ENCODE data around the gene MOB3B. TPM values are rescaled to one million over a fixed set of nuclear protein-coding genes. Genes with fewer than 3 reads are reported as not detected.

MOB3B gene
- total RNA-seq, 1 experiment from 2014 or later: 2.6 TPM

- ChIA-PET POLR2A (ENCODE audit: unreplicated experiment) (no interaction called here), CTCF (no interaction called here)
- H3K9me3 ChIP-seq (ENCODE audit: low read length): no peaks in the 10 kb centered on the region
- intact Hi-C loops (cut with micrococcal nuclease): no loop called here
- no peaks in the 10 kb centered on the region for H3F3A ChIP-seq (ENCODE audit: low read length, unreplicated experiment)
- ATAC-seq (no peak), DNase-seq (no peak)
- no TSS peak for BruUV-seq (replicated peaks)
- no peak overlapping the region for H3K9ac ChIP-seq (ENCODE audit: low read length)
- no peaks in the 10 kb centered on the region for H3K4me1 ChIP-seq (ENCODE audit: insufficient read depth, low read length)
- H4K20me1 ChIP-seq (ENCODE audit: low read length): no peaks in the 10 kb centered on the region
- H3K4me3 ChIP-seq (ENCODE audit: low read length): no peak overlapping the region
- H3K27ac ChIP-seq (ENCODE audit: low read length): no peak overlapping the region
- TF ChIP-seq EZH2 (IDR thresholded peaks at IDR 0.05; ENCODE audit: low read length, unreplicated experiment) (no peak), EZH2phosphoT487 (IDR thresholded peaks at IDR 0.05; ENCODE audit: borderline replicate concordance, low read length) (no peak), CTCF (conservative IDR thresholded peaks at IDR 0.05; ENCODE audit: low read depth, low read length) (no peak)
- no peak overlapping the region for H3K4me2 ChIP-seq (ENCODE audit: low read length)
- no peaks in the 10 kb centered on the region for H3K9me2 ChIP-seq (replicated peaks; ENCODE audit: low read length)
- H2AFZ ChIP-seq (ENCODE audit: low read length): no peak overlapping the region
- no peaks in the 10 kb centered on the region for H3K27me3 ChIP-seq (ENCODE audit: low read length)
- no peaks in the 10 kb centered on the region for H3K79me2 ChIP-seq (ENCODE audit: low read length)
- no peaks in the 10 kb centered on the region for H3K36me3 ChIP-seq (ENCODE audit: low read depth, low read length)
Observed at GRCh38 chr9:27472195-27472594, 57.4 kb downstream of the MOB3B start.

GRCh38 chr9:27471789-27472188, 57.8 kb downstream of the MOB3B start:
- ATAC-seq: no peak

GRCh38 chr9:27471366-27471765, 58.2 kb downstream of the MOB3B start:
- Histone ChIP-seq H3K4me3 (ENCODE audit: low read length) (no peak overlapping the region), H3K9me2 (replicated peaks; ENCODE audit: low read length) (no peaks in the 10 kb centered on the region), H3K9me3 (ENCODE audit: low read length) (no peaks in the 10 kb centered on the region), H3K79me2 (ENCODE audit: low read length) (no peaks in the 10 kb centered on the region), H3K4me1 (ENCODE audit: insufficient read depth, low read length) (no peaks in the 10 kb centered on the region), H3K27ac (ENCODE audit: low read length) (no peak overlapping the region), H3K4me2 (ENCODE audit: low read length) (no peak overlapping the region), H3K36me3 (ENCODE audit: low read depth, low read length) (no peaks in the 10 kb centered on the region), H3K9ac (ENCODE audit: low read length) (no peak overlapping the region), H3F3A (ENCODE audit: low read length, unreplicated experiment) (no peaks in the 10 kb centered on the region), H4K20me1 (ENCODE audit: low read length) (no peaks in the 10 kb centered on the region), H2AFZ (ENCODE audit: low read length) (no peak overlapping the region), H3K27me3 (ENCODE audit: low read length) (no peaks in the 10 kb centered on the region)
- no peak for TF ChIP-seq EZH2 (IDR thresholded peaks at IDR 0.05; ENCODE audit: low read length, unreplicated experiment)
- no peak for TF ChIP-seq EZH2phosphoT487 (IDR thresholded peaks at IDR 0.05; ENCODE audit: borderline replicate concordance, low read length)
- TF ChIP-seq CTCF (conservative IDR thresholded peaks at IDR 0.05; ENCODE audit: low read depth, low read length): no peak
- DNase-seq (no peak), ATAC-seq (no peak)
- POLR2A ChIA-PET (ENCODE audit: unreplicated experiment): no interaction called here
- BruUV-seq (replicated peaks): no TSS peak
- intact Hi-C loops (cut with micrococcal nuclease): no loop called here
- CTCF ChIA-PET: no interaction called here

More at GRCh38 chr9:27471789-27472188, 57.8 kb downstream of the MOB3B start:
- CTCF ChIA-PET: no interaction called here
- no peaks in the 10 kb centered on the region for H3K9me3 ChIP-seq (ENCODE audit: low read length)
- no peaks in the 10 kb centered on the region for H3K79me2 ChIP-seq (ENCODE audit: low read length)
- no peaks in the 10 kb centered on the region for H3K4me1 ChIP-seq (ENCODE audit: insufficient read depth, low read length)
- no peak overlapping the region for H3K27ac ChIP-seq (ENCODE audit: low read length)
- H3K36me3 ChIP-seq (ENCODE audit: low read depth, low read length): no peaks in the 10 kb centered on the region
- H2AFZ ChIP-seq (ENCODE audit: low read length): no peak overlapping the region
- no peaks in the 10 kb centered on the region for H4K20me1 ChIP-seq (ENCODE audit: low read length)
- TF ChIP-seq CTCF (conservative IDR thresholded peaks at IDR 0.05; ENCODE audit: low read depth, low read length): no peak
- TF ChIP-seq EZH2 (IDR thresholded peaks at IDR 0.05; ENCODE audit: low read length, unreplicated experiment): no peak
- no peak for TF ChIP-seq EZH2phosphoT487 (IDR thresholded peaks at IDR 0.05; ENCODE audit: borderline replicate concordance, low read length)
- no peak overlapping the region for H3K4me3 ChIP-seq (ENCODE audit: low read length)
- no peaks in the 10 kb centered on the region for H3F3A ChIP-seq (ENCODE audit: low read length, unreplicated experiment)
- no peak overlapping the region for H3K4me2 ChIP-seq (ENCODE audit: low read length)
- no peaks in the 10 kb centered on the region for H3K9me2 ChIP-seq (replicated peaks; ENCODE audit: low read length)
- no TSS peak for BruUV-seq (replicated peaks)
- intact Hi-C loops (cut with micrococcal nuclease): no loop called here
- no peak for DNase-seq
- POLR2A ChIA-PET (ENCODE audit: unreplicated experiment): no interaction called here
- no peak overlapping the region for H3K9ac ChIP-seq (ENCODE audit: low read length)
- H3K27me3 ChIP-seq (ENCODE audit: low read length): no peaks in the 10 kb centered on the region

All from PC-3 (cell line).